ENCODE data around the gene SIDT2. TPM values are rescaled to one million over a fixed set of nuclear protein-coding genes. Genes with fewer than 3 reads are reported as not detected.

Gene SIDT2
- total RNA-seq, 2 experiments from 2014 or later: 28.6 to 30.9 TPM

DNA sequence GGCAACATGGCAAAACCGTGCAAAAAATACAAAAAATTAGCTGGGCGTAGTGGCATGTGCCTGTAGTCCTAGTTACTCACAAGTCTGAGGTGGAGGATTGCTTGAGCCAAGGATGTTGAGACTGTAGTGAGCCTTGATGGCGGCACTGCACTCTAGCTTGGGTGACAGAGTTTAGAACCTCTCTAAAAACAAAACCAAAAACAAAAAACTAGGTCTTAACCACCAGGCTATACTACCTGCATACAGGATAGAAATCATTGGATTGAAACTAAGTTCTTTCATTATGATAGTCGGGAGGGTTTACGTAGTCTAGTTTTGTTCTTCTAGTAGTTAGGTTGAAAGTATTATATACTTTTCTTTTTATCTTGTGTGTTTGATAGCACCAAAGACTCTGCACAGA, 59.7 kb downstream of the SIDT2 start:
- Mint-ChIP-seq H3K9me3 (no peaks in the 10 kb centered on the region), H3K36me3 (ENCODE audit: low read depth) (peaks cover 18% of the 10 kb centered on the region), H3K27me3 (no peaks in the 10 kb centered on the region), H3K27ac (no peak overlapping the region), H3K4me3 (no peak overlapping the region), H3K4me1 (peaks cover 18% of the 10 kb centered on the region)
- POLR2A ChIA-PET: no interaction called here
- CTCF ChIA-PET: interaction anchor here (1.5 kb wide), 1 partner anchor 12 kb away, joined by 4 read pairs; no protein-coding TSS in a partner anchor
- no peak for DNase-seq

DNA sequence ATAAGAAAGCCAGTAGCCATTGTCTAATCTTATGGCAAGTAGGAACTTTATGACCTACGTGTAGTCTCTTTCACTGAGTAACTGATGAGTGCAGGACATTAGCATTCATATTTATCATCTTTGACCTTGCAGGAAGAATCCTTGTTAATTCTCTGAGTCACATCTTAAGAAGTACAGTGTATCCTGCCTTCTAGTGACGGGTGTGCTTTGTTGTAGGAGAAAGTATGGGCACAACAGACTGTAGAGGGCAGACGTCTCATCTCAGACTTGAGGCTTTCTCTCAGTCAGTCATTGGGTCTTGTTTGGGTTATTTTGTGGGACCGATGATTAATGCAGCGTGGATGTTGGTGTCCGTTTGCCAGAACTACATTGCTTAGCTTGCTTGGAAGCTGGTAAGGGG, 60.8 kb downstream of the SIDT2 start:
- POLR2A ChIA-PET: no interaction called here
- H3K27ac Mint-ChIP-seq: no peak overlapping the region

More for the DNA sequence above, 60.8 kb downstream of the SIDT2 start:
- peaks cover 22% of the 10 kb centered on the region for H3K36me3 Mint-ChIP-seq (ENCODE audit: low read depth)
- no peaks in the 10 kb centered on the region for H3K9me3 Mint-ChIP-seq
- no peaks in the 10 kb centered on the region for H3K27me3 Mint-ChIP-seq
- no peak overlapping the region for H3K4me3 Mint-ChIP-seq
- CTCF ChIA-PET: interaction anchor here (1.2 to 1.8 kb wide), 2 partner anchors 8 to 13 kb away, joined by 5 to 7 read pairs; partner anchors contain the start of gene PCSK7
- peaks cover 7% of the 10 kb centered on the region for H3K4me1 Mint-ChIP-seq
- DNase-seq: no peak

Other genes with a start within 250 kb of the SIDT2 start
- 10 to 100 TPM; 37.5 to 39.6 TPM for gene SIK3, start 80.3 kb upstream of the SIDT2 start, total RNA-seq
- 10 to 100 TPM; 48.4 to 52.1 TPM for gene PAFAH1B2, start 34.5 kb upstream of the SIDT2 start, total RNA-seq
- gene TAGLN, start 20.6 kb downstream of the SIDT2 start, total RNA-seq: 1 to 10 TPM; 2.0 to 3.1 TPM
- 100 to 1,000 TPM; 187 to 224 TPM for gene PCSK7, start 53.3 kb downstream of the SIDT2 start, total RNA-seq
- 10 to 100 TPM; 22.2 to 23.8 TPM for gene RNF214, start 53.9 kb downstream of the SIDT2 start, total RNA-seq
- 1 to 10 TPM; 5.6 to 6.1 TPM for gene BACE1-AS, start 112.6 kb downstream of the SIDT2 start, total RNA-seq
- gene BACE1, start 137.5 kb downstream of the SIDT2 start, total RNA-seq: under 1 TPM; 0.25 to 0.48 TPM
- 10 to 100 TPM; 36.0 to 44.2 TPM for gene CEP164, start 149.1 kb downstream of the SIDT2 start, total RNA-seq

Measured in activated CD4-positive, alpha-beta T cell treated with anti-CD3 and anti-CD28 coated beads, Interleukin-2, amount 10 ng/mL, durations not matched to agents 7 days and 5 days (primary cell).